SU-DHL-6 (cell line): ENCODE measurements around the gene CCDC170.

Experiments
- EZH2phosphoT487 ChIP-seq: fragments of 200-600 bp; sonication (generic), shearing (Covaris generic); conservative IDR thresholded peaks from 2 replicates; pipeline ENCODE4 v1.6.1; 2018; ENCODE audit warnings: mild to moderate bottlenecking, antibody characterized with exemption, low read length, moderate library complexity, mixed read lengths
- TF ChIP-seq, protein P1 (sequence below): fragments of 200-600 bp; sonication (generic); IDR thresholded peaks from one replicate; pipeline ENCODE4 v1.5.1; 2017; ENCODE audit warnings: antibody characterized with exemption, mild to moderate bottlenecking, low read length, moderate library complexity; ENCODE audit not compliant: insufficient read depth, poor library complexity, severe bottlenecking

DNA sequence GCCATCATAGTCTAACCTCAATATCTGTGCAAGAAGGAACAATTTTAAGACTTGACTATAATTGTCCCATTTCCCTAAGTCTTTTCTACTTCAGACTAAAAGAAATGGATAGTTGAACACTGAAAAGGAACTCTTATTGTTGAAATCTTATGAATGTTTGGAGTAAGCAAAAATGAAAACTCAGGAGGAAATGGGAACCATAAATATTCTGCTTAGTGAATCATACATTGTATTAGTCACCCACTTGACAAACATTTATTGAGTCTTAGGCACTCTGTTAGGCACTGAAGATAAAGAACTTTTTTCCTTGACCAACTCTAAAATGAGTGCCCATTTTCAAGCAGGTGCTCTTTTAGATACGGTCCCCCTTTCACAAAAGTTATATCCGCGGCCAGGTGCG is 8.7 kb downstream of the CCDC170 start:
- TF ChIP-seq, protein P1, sequence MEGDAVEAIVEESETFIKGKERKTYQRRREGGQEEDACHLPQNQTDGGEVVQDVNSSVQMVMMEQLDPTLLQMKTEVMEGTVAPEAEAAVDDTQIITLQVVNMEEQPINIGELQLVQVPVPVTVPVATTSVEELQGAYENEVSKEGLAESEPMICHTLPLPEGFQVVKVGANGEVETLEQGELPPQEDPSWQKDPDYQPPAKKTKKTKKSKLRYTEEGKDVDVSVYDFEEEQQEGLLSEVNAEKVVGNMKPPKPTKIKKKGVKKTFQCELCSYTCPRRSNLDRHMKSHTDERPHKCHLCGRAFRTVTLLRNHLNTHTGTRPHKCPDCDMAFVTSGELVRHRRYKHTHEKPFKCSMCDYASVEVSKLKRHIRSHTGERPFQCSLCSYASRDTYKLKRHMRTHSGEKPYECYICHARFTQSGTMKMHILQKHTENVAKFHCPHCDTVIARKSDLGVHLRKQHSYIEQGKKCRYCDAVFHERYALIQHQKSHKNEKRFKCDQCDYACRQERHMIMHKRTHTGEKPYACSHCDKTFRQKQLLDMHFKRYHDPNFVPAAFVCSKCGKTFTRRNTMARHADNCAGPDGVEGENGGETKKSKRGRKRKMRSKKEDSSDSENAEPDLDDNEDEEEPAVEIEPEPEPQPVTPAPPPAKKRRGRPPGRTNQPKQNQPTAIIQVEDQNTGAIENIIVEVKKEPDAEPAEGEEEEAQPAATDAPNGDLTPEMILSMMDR = no peak
- no peak for TF ChIP-seq EZH2phosphoT487
